K562 (cell line): ENCODE results near the gene PTOV1. TPM values are rescaled to one million over a fixed set of nuclear protein-coding genes. Genes with fewer than 3 reads are reported as not detected.
A peak's percentile ranks its signal among the peaks of the same experiment; 100 is the strongest.

Experiments
- HNRNPL ChIP-seq: fragments of 200-400 bp; formaldehyde crosslinking; IDR thresholded peaks from 2 replicates; pipeline ENCODE4 v1.6.1; 2017; ENCODE audit warnings: low read depth, mild to moderate bottlenecking, low read length
- MCM5 ChIP-seq: fragments of 450-650 bp; IDR thresholded peaks from 2 replicates; pipeline ENCODE4 v1.6.1; 2016; ENCODE audit warnings: low read depth
- MGA ChIP-seq: fragments of 450-650 bp; IDR thresholded peaks from 2 replicates; pipeline ENCODE4 v1.6.1; 2016; ENCODE audit warnings: mild to moderate bottlenecking, moderate library complexity
- NR2C1 ChIP-seq, 2 experiments: fragments of 450-650 bp; IDR thresholded peaks; 2 replicates each; pipeline ENCODE4 v1.6.1; 2017; ENCODE audit warnings: mild to moderate bottlenecking in 2 of 2, antibody characterized with exemption in 1 of 2, inconsistent platforms in 1 of 2, missing compliant biosample characterization in 1 of 2, missing genetic modification characterization in 1 of 2
- PPARD ChIP-seq: fragments of 250-450 bp; sonication (Bioruptor Pico); IDR thresholded peaks from 2 replicates; pipeline ENCODE4 v1.8.0; 2022; ENCODE audit warnings: inconsistent platforms, mild to moderate bottlenecking, moderate library complexity
- RBM17 ChIP-seq: fragments of 200-400 bp; formaldehyde crosslinking; IDR thresholded peaks from 2 replicates; pipeline ENCODE4 v1.6.1; 2017; ENCODE audit warnings: low read depth, mild to moderate bottlenecking, low read length, borderline replicate concordance
- TBP ChIP-seq: optimal IDR thresholded peaks from 2 replicates; pipeline ENCODE3; 2011; ENCODE audit warnings: low read depth, low read length, improper control_type of control experiment
- ZBTB7A ChIP-seq: IDR thresholded peaks from 2 replicates; pipeline ENCODE4 v1.6.1; 2011; ENCODE audit warnings: low read depth, mild to moderate bottlenecking, low read length, moderate library complexity, borderline replicate concordance; ENCODE audit not compliant: control insufficient read depth
- ZBTB9 ChIP-seq: fragments of 450-650 bp; formaldehyde crosslinking; IDR thresholded peaks from 2 replicates; pipeline ENCODE4 v1.4.0; 2020; ENCODE audit warnings: mild to moderate bottlenecking, moderate library complexity
- ZNF224 ChIP-seq: sonication (generic); formaldehyde crosslinking; IDR thresholded peaks from 2 replicates; pipeline ENCODE4 v1.8.0; 2022; ENCODE audit warnings: mild to moderate bottlenecking, missing genetic modification reagents
- ZNF778 ChIP-seq: fragments of 450-650 bp; formaldehyde crosslinking; IDR thresholded peaks from 2 replicates; pipeline ENCODE4 v1.4.0; 2020; ENCODE audit warnings: mild to moderate bottlenecking, moderate library complexity
- polyA plus RNA-seq, 8 experiments: library from polyadenylated mRNA; depleted of rRNA in 4 of 8; stranded (reverse) in 5 of 8; unstranded in 3 of 8; fragments of >200 nt; fragmentation: Nextera tagmentation in 2 of 8; fragmentation: Illumina TruSeq in 1 of 8; extraction: Ambion mirVana in 2 of 8; extraction: Trizol in 1 of 8; gene quantifications; 2 replicates each; pipeline versions ENCODE4 v1.2.1 to v1.2.3, GENCODE V29; 2011 to 2014; ENCODE audit warnings: inconsistent platforms in 1 of 8, missing spikeins in 1 of 8
- total RNA-seq, 7 experiments: library from RNA; depleted of rRNA in 6 of 7; stranded (reverse); fragments of >200 nt in 6 of 7; fragmentation: Illumina TruSeq in 2 of 7; extraction: Trizol in 2 of 7; gene quantifications; 2 replicates each; pipeline versions ENCODE4 v1.2.1 to v1.2.3, GENCODE V29; 2011 to 2021; ENCODE audit warnings: low replicate concordance in 1 of 7
- TF ChIP-seq, protein P1 (sequence below): conservative IDR thresholded peaks from 2 replicates; pipeline ENCODE4 v1.6.1; 2011; ENCODE audit warnings: low read depth, mild to moderate bottlenecking, low read length; ENCODE audit not compliant: control insufficient read depth
- TF ChIP-seq, protein P2 (sequence below): fragments of 450-650 bp; conservative IDR thresholded peaks from 2 replicates; pipeline ENCODE4 v1.6.1; 2016; ENCODE audit warnings: missing genetic modification characterization, low read depth, mild to moderate bottlenecking, missing compliant biosample characterization, moderate library complexity

Gene PTOV1
- total and polyA plus RNA-seq, 9 of the 15 experiments (the other 6 are each of a cell fraction or from before 2014, with no cell fraction given) = 4.9 to 169 (median 43.5) TPM

GRCh38 chr19:49869009-49869483 lies 18.1 kb downstream of the PTOV1 start (continued):
- TF ChIP-seq MGA = no peak
- no peak for TF ChIP-seq RBM17
- no peak for TF ChIP-seq NR2C1 (IDR thresholded peaks at IDR 0.05)
- no peak for TF ChIP-seq NR2C1 (tag; IDR thresholded peaks at IDR 0.05)
- no peak for TF ChIP-seq MCM5
- TF ChIP-seq TBP = no peak
- TF ChIP-seq, protein P1, sequence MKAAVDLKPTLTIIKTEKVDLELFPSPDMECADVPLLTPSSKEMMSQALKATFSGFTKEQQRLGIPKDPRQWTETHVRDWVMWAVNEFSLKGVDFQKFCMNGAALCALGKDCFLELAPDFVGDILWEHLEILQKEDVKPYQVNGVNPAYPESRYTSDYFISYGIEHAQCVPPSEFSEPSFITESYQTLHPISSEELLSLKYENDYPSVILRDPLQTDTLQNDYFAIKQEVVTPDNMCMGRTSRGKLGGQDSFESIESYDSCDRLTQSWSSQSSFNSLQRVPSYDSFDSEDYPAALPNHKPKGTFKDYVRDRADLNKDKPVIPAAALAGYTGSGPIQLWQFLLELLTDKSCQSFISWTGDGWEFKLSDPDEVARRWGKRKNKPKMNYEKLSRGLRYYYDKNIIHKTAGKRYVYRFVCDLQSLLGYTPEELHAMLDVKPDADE = no peak
- peak; percentile 50; the same call in 1 of the 2 replicates for TF ChIP-seq ZBTB7A
- TF ChIP-seq ZNF778 (CRISPR knock-in tag) = no peak
- TF ChIP-seq, protein P2, sequence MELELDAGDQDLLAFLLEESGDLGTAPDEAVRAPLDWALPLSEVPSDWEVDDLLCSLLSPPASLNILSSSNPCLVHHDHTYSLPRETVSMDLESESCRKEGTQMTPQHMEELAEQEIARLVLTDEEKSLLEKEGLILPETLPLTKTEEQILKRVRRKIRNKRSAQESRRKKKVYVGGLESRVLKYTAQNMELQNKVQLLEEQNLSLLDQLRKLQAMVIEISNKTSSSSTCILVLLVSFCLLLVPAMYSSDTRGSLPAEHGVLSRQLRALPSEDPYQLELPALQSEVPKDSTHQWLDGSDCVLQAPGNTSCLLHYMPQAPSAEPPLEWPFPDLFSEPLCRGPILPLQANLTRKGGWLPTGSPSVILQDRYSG (tag) = no peak
- 0 out of 2 replicates have a peak, but pooled peaks have one; percentile 27 for TF ChIP-seq ZBTB9
- TF ChIP-seq HNRNPL = no peak
- TF ChIP-seq PPARD (CRISPR knock-in tag) = no peak
- TF ChIP-seq ZNF224 (CRISPR knock-in tag) = no peak
